Effector CD4-positive, alpha-beta T cell (primary cell): ENCODE data around the gene RUFY1.
"Not testable (repeated sequence)": the region's sequence is repeated elsewhere in the genome, so short reads cannot be mapped to it uniquely, and the experiment has no call there.

Experiments used
- DNase-seq: peaks from one replicate; pipeline ENCODE4 v3.0.0-alpha.2; 2020
- total RNA-seq: gene quantifications from one replicate; lab custom pipeline; 2026; lab: John Stamatoyannopoulos, UW

The RUFY1 gene, protein sequence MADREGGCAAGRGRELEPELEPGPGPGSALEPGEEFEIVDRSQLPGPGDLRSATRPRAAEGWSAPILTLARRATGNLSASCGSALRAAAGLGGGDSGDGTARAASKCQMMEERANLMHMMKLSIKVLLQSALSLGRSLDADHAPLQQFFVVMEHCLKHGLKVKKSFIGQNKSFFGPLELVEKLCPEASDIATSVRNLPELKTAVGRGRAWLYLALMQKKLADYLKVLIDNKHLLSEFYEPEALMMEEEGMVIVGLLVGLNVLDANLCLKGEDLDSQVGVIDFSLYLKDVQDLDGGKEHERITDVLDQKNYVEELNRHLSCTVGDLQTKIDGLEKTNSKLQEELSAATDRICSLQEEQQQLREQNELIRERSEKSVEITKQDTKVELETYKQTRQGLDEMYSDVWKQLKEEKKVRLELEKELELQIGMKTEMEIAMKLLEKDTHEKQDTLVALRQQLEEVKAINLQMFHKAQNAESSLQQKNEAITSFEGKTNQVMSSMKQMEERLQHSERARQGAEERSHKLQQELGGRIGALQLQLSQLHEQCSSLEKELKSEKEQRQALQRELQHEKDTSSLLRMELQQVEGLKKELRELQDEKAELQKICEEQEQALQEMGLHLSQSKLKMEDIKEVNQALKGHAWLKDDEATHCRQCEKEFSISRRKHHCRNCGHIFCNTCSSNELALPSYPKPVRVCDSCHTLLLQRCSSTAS
- total RNA-seq, result 43.5 reads per million, percentile 65 among the genes with 10 or more reads in this experiment

DNA sequence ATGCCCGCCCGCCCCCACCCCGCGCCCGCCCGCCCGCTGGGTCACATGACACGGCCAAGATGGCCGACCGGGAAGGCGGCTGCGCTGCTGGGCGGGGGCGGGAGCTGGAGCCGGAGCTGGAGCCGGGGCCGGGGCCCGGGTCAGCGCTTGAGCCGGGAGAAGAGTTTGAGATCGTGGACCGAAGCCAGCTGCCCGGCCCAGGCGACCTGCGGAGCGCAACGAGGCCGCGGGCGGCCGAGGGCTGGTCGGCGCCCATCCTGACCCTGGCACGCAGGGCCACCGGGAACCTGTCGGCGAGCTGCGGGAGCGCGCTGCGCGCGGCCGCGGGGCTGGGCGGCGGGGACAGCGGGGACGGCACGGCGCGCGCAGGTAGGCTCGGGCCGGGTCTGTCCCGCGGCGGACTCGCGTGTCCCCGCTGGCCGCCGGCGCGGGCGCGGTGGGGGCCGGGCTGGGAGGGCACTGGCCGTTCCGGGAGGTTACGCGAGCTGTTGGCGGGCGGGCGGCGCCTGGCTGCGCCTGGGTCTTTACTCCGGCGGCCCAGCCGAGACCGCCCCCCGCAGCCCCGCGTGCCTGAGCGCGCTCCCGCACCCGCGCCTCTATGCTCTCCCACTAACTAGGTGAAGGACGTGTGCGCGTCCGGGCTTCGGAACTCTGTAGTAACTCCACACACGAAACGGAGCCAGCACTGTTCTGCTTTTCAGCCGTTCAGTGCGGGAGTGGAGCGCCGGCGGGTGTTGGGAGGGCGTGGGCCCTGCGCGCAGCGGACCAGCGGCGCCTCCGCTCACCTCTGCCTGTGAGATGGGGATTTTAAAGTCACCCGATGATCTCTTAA, at the start of gene RUFY1:
Gene RUFY1 (plus strand): TSS at position 44 of the 832 bp plus-strand sequence. CDS start 16 bp downstream, at position 60.
- DNase-seq, result peak; percentile 74

DNA sequence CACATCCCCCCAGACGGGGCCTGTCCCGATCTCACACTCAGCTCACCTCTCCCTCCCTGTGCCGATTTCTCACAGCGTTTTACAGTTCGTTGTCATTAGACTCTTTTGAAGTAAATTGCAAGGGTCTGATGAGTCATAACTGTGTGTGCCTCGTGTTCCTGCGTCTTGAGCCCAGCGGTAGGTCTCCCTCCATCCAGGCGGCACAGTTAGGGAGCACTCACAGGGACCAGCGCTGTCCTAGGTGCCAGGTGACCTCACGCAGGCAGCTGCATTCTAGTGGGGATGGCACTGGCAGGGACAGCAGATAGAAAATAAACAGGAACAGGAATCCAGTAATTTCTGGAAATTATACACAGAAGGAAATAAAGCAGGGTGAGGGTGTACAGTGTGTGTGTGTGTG, 48.4 kb upstream of the RUFY1 start:
- DNase-seq, result not testable (repeated sequence)

DNA sequence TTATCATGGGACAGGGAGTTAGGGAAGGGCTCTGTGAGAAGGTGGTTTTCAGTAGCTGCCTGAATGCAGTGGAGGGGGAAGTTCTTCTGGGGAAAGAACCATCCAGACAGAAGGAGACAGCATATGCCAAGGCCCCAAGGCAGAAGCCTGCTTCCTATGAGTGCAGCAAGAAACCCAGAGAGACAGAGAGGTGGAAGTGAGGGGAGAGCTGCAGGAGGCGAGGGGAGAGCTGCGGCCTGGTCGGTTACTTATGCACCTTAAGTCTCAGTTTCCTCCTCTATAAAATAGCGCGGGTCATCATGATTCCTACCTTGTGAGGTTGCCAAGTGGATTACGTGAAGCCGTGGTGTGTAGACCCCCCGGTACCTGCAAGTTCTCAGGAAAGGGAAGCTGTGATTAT, 47.9 kb upstream of the RUFY1 start:
- not testable (repeated sequence) for DNase-seq

DNA sequence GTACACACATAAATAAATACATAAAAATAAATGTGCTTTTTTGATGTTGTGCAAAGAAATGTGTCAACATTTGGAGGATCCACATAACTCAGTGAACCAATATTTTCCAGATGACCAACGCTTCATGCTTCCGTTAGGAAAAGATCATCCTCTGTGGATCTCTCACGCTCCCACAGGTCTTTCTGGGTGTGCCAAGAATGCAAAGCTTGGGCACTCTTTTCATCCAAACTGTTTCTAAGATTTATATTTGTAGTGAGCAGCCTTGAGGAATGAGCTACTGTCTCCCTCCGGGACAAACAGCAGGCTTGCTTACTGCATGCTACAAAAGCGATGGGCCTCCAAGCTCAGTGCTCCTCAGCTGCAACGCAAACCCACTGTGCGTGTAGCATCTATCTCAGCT, 46.2 kb upstream of the RUFY1 start:
- DNase-seq, result no peak

DNA sequence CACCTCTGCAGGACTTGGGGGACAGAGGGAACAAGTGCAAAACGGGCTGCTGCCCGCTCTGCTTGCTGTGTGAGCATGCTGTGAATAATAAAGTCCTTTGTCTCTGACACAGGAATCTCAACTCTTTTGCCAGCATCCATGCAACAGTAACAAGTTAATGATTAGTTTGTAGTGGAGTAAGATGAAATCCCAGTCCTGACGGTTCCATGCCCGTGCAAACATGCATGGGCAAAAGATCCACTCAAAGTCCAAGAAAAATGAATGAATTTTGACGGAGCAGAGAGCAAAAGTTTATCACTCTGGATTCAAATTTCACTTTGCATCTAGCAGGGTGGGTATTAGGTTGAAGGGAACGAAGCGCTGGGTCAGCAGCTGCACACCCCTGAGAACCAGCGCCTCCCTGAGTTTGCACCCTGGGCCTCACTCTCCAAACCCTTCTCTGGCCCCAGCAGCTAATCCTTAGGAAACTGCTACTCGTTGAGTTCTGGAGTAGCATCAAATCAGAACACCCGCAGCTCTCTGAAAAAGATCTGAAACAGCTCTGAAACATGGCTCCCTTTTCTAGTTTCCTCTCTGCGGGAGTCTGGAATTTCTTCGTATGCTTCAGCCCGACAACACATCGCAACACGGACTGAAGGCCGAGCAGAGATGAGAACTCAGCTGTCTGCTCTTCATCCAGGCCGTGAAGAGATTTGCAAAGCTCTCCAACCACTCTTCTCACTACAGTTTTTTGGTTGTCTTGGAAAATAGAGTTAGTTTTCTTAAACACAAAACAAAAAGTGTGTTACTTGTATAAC, 45.6 kb upstream of the RUFY1 start:
- no peak for DNase-seq

DNA sequence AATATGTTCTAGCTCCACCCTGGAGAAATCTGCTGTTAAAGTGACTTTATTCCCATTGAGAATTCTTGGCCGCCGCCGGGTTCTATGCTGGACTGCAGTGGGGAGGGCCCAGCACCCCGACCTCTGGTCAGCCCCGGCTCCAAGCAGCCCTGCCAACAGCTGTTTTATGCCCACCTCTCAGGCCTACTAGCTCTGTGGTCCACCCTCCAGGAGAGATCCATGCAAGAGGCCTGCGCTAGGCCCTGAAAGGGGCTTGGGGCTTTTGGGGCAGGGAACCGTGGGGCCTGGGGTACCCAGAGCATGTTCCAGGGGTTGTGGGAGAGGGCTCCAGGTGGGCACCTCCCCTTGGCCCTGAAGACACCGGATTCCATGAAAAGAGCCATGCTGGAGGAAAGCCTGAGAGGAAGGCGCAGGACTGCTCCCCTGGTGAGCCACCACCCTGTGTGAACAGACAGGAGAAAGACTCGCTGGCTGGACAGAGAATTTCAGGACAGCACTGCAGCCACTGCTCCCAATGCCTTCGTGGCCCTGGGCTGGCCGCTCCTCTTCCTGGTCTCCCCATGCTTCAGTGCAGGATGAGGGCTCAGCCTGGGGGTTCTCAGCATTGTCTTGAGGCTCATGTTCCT, 44.6 kb upstream of the RUFY1 start:
- no peak for DNase-seq

DNA sequence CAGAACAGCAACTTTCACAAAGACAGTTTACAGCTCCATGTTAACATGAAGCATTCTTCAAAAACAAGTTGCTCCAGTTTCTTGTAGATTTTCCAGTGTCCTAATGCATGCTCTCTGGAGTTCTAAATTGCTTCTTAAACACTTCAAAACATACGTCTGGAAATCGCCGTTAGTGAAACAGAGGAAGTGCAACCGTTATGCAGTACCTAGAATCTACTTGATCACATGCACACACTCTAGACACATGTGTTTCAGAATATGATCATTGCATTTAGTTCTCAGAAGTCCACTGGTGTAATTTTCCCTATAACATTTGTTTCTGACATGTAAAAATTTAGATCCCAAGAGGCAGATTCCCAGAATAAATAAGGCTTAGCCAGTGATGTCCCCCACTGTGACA, 41.1 kb upstream of the RUFY1 start:
- no peak for DNase-seq

DNA sequence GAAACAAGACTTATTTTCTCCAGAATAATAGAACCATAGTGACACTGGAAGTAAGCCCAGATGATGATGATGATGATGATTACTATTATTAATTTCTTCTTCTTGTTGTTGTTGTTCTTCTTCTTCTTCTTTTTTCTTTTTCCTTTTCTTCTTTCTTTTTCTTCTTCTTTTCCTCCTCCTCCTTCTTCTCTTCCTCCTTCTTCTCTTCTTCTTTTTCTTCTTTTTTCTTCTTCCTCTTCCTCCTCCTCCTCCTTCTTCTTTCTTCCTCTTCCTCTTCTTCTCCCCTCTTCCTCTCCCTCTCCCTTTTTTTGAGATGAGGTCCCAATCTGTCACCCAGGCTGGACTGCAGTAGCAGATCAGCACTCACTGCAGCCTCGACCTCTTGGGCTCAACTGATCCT, 40.5 kb upstream of the RUFY1 start:
- no peak for DNase-seq

DNA sequence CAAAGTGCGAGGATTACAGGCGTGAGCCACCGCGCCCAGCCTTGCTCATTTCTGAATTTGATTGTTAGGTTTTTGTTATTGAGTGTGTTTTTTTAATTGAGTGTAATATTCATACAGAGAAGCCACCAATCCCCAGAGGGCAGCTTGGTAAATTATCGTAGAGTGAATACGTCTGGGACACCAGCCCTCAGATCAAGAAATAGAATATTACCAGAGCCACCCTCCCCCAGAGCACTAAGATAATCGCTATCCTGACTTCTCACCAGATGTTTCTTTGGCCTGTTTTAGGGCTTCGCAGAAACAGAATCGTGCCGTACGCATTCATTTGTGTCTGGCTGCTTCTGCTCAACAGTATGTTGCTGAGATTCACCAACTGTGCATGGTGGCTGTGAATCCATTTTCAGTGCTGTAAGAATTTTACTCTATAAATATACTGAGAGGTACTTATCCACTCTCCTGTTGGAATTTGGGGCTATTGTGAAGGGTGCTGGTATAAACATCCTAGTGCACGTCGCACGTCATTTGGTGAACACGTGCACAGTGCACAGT, 37.8 kb upstream of the RUFY1 start:
- no peak for DNase-seq

DNA sequence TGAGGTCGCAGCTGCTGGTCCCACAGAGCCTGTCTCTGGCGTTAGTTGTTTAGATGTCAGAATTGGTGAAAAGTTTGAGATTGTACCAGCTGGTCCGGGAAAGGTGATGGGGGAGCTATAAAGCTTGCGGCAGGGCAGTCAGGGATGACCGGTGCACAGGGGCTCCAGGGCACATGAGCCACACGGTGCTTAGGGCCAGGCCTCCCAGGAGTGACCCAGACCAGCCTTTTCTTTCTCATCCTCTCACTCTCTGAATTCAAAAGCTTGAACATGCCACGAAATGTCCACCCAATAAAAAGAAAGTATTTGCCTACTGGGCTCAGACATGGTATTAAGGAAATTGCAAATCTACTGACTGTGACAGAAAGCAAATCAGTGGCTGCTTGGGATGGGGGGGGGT, 34.9 kb upstream of the RUFY1 start:
- DNase-seq, result not testable (repeated sequence)

DNA sequence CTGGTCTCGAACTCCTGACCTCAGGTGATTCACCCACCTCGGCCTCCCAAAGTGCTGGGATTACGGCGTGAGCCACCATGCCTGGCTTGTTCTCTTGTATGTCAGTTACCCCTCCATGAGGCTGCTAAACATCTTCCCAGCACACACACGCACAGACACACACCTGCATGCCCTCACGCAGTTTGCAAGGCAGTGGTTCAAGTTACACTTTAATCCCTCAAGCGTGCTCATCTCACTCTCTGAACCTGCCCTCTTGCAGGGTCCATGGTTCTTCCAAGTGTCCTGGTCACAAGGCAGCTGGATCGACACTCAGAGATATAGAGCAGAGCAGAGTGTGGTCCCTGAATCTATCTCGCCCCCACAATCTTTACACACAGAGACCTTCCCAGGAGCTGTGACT, 34.1 kb upstream of the RUFY1 start:
- DNase-seq, result no peak

DNA sequence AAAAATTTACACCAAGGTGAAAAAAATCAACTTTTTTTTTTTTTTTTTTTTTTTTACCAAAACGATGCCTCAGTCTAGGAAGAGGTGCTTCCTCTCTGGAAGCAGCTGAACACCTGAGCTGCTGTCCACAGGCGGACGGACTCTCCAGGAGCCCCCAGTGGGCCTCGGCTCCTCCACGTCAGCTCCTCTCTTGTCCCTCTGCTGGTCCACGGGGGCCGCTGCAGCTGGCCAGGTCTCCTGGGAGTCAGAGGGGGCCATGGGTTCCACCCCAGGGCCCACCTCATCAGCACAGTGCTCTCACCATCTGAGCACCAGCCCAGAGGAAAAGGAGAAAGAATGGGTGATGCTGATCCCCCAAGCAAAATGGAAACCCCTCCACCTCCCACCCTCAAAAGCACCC, 32.6 kb upstream of the RUFY1 start:
- DNase-seq, result not testable (repeated sequence)

DNA sequence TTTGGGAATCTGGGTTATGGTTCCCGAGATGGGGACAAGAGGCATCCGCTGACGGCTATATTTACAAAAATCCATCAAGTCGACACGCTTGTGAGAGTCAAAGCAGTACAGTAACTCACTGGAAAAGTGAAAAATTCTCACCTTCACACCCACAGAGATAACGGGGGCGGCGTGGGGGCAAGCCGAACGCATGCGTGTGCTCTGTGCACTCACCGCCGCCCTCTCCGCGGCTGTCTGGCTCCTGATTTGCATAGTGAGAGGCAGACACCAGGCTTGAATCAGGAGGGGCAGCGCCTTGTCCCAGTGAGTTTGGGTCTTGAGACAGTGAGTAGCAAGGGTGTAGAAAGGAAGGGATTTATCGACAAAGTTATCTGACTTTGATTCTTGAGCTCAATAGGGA, 32.0 kb upstream of the RUFY1 start:
- not testable (repeated sequence) for DNase-seq

DNA sequence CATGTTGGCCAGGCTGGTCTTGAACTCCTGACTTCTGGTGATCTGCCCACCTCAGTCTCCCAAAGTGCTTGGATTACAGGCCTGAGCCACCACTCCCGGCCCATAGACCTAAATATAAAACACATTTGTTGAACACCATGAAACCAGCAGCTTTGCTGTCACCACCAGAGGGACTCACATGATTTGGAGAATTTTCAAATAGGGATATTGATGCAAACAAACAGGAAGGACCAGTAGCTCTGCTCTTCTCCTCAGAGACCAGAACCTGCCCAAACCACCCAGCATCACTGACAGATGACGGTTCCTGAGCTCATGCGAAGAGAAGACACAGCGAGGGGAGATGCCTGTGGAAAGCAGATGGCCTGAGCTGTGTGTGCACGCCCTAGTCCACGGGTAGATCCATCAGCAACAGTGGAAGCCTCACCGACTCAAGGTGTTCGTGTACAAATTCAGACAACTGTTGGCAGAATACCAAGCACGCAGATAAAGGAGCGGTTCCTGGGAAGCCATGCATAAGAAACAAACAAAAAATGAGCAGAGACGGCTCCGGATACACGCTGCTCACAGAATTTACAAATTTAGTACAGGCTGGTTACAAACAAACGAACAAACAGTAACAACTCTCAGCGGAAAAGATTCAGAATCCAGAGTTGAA, 30.8 kb upstream of the RUFY1 start:
- DNase-seq, result not testable (repeated sequence)

DNA sequence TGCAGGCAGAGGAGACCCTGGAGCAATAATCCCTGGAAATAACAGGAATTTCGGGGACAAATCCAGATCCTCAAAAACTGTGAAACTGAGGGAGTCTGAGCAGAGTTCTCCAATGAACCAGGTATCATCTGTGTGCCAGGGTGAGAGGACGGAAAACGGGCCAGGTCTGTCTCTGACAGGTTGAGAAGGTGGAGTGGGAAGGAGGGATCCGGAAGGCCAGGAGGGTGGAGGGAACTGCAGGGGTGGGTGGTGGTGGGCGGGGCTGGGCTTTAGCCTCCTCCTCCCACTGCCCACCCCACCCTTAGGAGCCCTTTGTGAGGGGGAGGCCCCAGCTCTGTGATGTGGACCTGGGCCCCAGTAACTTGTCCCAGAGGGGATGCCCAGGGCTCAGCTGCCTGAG, 28.2 kb upstream of the RUFY1 start:
- not testable (repeated sequence) for DNase-seq

DNA sequence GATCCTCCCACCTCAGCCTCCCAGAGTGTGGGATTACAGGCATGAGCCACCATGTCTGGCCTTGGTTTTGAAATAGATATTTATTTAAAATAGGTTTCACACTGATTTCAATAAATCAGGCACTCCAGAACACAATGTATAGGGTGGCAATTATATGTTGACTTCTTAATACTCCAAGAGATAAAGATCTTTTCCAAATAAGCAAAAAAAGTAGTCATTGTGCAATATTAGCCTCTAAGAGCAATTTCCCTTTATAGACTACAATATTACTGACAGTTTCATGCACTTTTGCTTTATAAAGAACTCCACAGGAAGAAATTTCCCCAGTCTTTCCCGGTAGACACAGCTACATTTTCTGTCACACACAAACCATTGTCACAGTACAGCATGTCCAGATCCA, 23.4 kb upstream of the RUFY1 start:
- DNase-seq, result no peak

DNA sequence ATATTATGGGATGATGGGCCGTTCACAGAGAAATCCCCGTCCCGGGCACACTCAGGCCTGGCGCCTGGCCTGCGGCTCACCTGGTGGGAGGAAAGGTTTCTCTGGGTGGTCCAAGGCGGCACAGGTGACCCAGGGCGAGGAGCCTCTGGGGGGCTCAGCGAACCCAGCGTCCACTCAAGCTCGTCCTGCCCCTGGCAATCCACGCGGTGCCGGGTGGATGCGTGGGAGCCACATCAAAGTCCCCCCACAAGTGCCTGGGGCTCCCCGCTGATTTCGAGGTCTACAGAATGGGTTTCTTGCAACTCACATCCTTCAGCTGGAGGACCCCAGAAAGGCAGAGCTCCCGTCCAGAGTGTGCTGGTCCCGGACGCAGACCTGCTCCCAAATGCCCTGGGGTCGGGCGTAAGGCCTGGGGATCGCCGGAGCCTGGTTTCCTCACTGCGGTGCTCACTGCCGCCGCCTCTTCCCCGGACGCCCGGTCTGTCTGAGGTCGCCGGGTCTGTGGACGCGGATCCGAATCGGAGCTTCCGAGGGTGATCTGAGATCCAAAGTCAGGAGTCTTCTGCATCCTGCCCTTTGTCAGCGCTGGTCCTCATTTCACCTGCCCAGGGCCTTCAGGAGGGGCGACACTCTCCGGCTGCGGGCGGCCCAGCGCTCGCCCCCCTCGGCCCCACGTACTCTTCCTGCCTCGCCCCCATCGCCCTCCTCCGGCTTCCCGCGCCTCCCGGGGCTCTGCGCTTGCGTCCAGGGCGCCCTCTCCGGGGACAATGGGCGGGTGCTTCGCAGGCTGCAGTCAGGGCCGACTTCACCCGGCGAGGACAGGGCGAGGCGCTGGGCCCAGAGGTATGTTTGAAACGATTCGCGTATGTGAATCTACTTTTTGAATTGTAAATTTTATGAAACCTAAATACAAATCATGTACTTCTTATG, 20.0 kb upstream of the RUFY1 start:
- peak; percentile 48 for DNase-seq

DNA sequence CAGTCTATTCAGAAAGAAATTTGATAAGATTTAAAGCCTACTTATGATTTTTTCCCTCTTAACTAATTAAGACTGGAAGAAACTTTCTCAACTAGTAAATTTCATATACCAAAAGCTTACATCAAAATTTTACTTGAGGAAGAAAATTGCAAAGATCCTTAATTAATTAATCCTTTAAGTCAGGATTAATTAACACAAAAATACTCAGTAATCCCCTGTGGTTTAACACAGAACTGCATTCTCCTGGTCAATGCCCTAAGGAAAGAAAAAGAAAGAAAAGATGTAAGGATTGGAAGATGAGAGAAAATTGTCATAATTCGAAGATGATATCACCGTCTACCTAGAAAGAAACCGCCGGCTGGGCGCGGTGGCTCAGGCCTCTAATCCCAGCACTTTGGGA, 17.3 kb upstream of the RUFY1 start:
- DNase-seq, result no peak

DNA sequence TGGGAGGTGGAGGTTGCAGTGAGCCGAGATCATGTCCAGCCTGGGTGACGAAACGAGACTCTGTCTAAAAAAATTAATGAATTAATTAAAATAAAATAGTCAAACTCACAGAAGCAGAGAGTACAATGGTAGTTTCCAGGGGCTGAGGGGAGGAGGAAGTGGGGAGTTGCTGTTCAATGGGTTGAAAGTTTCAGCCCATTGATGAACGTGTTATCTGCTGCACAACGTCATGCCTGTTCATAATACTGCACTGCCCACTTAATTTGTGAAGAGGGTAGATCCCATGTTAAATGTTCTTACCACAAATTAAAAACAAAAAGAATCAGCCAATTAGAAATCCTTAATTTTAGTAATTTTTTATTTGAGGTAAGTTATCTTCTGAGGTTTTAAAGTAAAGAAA, 16.4 kb upstream of the RUFY1 start:
- no peak for DNase-seq

DNA sequence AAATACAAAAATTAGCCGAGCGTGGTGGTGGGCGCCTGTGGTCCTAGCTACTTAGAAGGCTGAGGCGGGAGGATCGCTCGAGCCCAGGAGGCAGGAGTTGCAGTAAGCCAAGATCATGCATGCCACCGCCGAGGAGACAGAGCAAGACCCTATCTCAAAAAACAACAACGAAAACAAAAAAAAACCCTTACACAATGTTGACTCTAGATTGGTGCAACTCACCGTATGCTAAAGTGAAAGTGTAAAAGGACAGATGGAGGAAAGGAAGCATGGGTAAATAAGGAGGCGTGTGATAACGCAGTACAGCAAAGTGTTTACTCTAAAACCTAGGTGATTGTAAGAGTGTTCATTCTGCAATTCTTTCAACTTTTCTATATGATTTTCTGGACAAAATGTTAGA, 15.9 kb upstream of the RUFY1 start:
- DNase-seq, result no peak
